GM12878 (cell line): ENCODE measurements around the gene ORAI1. TPM values are rescaled to one million over a fixed set of nuclear protein-coding genes. Genes with fewer than 3 reads are reported as not detected.

Experiments
- ATAC-seq: fragments of 200-7000 bp; cut with Tn5 transposase; 3 replicates; pipeline ENCODE4 v1.9.1; 2020; ENCODE audit warnings: mild to moderate bottlenecking, moderate library complexity
- BruUV-seq: library from RNA; stranded (reverse); fragments of 400-500 nt; replicated peaks from 2 replicates; lab custom pipeline; 2021; lab: Mats Ljungman, UMichigan
- CTCF ChIA-PET: fragments of 300-600 bp; sonication (Branson Sonifier 250); formaldehyde crosslinking; extraction: SDS; loops from one replicate; lab custom pipeline; 2021; ENCODE audit warnings: inconsistent platforms; lab: Yijun Ruan, JAX
- POLR2A ChIA-PET: fragments of 350-600 bp; formaldehyde crosslinking; extraction: SDS; loops from one replicate; lab custom pipeline; 2021; ENCODE audit warnings: inconsistent platforms; lab: Charles Lee
- RAD21 ChIA-PET: fragments of 300-600 bp; sonication (Branson Sonifier 250); formaldehyde crosslinking; loops from one replicate; lab custom pipeline; 2023; ENCODE audit warnings: antibody characterized with exemption; ENCODE audit not compliant: unreplicated experiment; lab: Charles Lee
- SMC1A ChIA-PET: fragments of 300-600 bp; sonication (Branson Sonifier 250); formaldehyde crosslinking; loops from one replicate; lab custom pipeline; 2023; ENCODE audit not compliant: unreplicated experiment, uncharacterized antibody; lab: Charles Lee
- DNase-seq: peaks from one replicate; pipeline ENCODE4 v3.0.0-alpha.2; 2011; ENCODE audit warnings: low read depth, low spot score
- FAIRE-seq: peaks from 3 replicates; lab custom pipeline; 2011; peaks lifted over from hg19 to GRCh38; lab: Jason Lieb, UNC
- H2AFZ ChIP-seq: 2 replicates; pipeline ENCODE4 v1.6.0; 2011; ENCODE audit warnings: low read depth, low read length, control low read depth; ENCODE audit not compliant: control insufficient read depth
- H3K27ac ChIP-seq: 2 replicates; pipeline ENCODE4 v1.5.1; 2011; ENCODE audit warnings: control low read depth; ENCODE audit not compliant: control insufficient read depth, insufficient read depth
- H3K27me3 ChIP-seq, 2 experiments: replicated peaks in 1 of 2; 2 replicates each; pipeline versions ENCODE4 v1.6.0 to v1.6.1; 2011; ENCODE audit warnings: low read length in 1 of 2; ENCODE audit not compliant: control insufficient read depth in 2 of 2, insufficient read depth in 2 of 2
- H3K36me3 ChIP-seq, 2 experiments: 2 replicates each; pipeline ENCODE4 v1.5.1; 2011; ENCODE audit warnings: low read length in 1 of 2; ENCODE audit not compliant: control insufficient read depth in 2 of 2, insufficient read depth in 2 of 2
- H3K4me1 ChIP-seq: 2 replicates; pipeline ENCODE4 v1.6.1; 2011; ENCODE audit warnings: mild to moderate bottlenecking, low read length, moderate library complexity, mixed read lengths; ENCODE audit not compliant: control insufficient read depth, insufficient read depth
- H3K4me2 ChIP-seq: 2 replicates; pipeline ENCODE4 v1.6.0; 2011; ENCODE audit warnings: control low read depth; ENCODE audit not compliant: control insufficient read depth, insufficient read depth
- H3K4me3 ChIP-seq: fragments of 200-600 bp; sonication (generic); 2 replicates; pipeline ENCODE4 v1.5.1; 2016
- H3K79me2 ChIP-seq: 2 replicates; pipeline ENCODE4 v1.6.0; 2011; ENCODE audit warnings: low read length; ENCODE audit not compliant: control insufficient read depth, insufficient read depth
- H3K9ac ChIP-seq: 2 replicates; pipeline ENCODE4 v1.8.0; 2011; ENCODE audit warnings: low read length, control low read depth, mixed read lengths; ENCODE audit not compliant: control insufficient read depth, insufficient read depth
- H3K9me3 ChIP-seq: replicated peaks from 3 replicates; pipeline ENCODE4 v1.5.1; 2011; ENCODE audit warnings: mild to moderate bottlenecking, low read length; ENCODE audit not compliant: control insufficient read depth, insufficient read depth
- H4K20me1 ChIP-seq: 2 replicates; pipeline ENCODE4 v1.6.0; 2011; ENCODE audit not compliant: control insufficient read depth, insufficient read depth
- ATF2 ChIP-seq: IDR thresholded peaks from 2 replicates; pipeline ENCODE4 v1.6.1; 2012; ENCODE audit warnings: low read length, inconsistent platforms
- E2F8 ChIP-seq: fragments of 450-650 bp; IDR thresholded peaks from 2 replicates; pipeline ENCODE4 v1.6.1; 2018; ENCODE audit warnings: mild to moderate bottlenecking, low read depth, moderate library complexity; ENCODE audit not compliant: partially characterized antibody
- EED ChIP-seq: sonication (generic); IDR thresholded peaks from 2 replicates; pipeline ENCODE4 v1.6.1; 2016; ENCODE audit warnings: antibody characterized with exemption, low read depth
- MAX ChIP-seq: IDR thresholded peaks from 2 replicates; pipeline ENCODE4 v1.6.1; 2012; ENCODE audit warnings: low read depth, low read length, improper control_type of control experiment
- PML ChIP-seq: IDR thresholded peaks from 2 replicates; pipeline ENCODE4 v1.6.1; 2012; ENCODE audit warnings: low read length, inconsistent platforms
- SMARCA5 ChIP-seq: fragments of 450-650 bp; IDR thresholded peaks from 2 replicates; pipeline ENCODE4 v1.6.1; 2017; ENCODE audit warnings: mild to moderate bottlenecking
- WGBS: methylation state at CpG from one replicate; pipeline ENCODE4 v1.1.6; 2016; ENCODE audit warnings: low lambda C conversion rate; ENCODE audit not compliant: insufficient replicate concordance, insufficient coverage; ENCODE audit errors: missing lambda C conversion rate; 5-methylcytosine and 5-hydroxymethylcytosine counted together
- in situ Hi-C: fragments of 300-500 bp; cut with MboI; formaldehyde crosslinking; loops from 9 replicates; pipeline ENCODE4 v1.14.3; 2018; ENCODE audit warnings: mixed read lengths
- intact Hi-C: fragments of 100-400 bp; cut with micrococcal nuclease; formaldehyde crosslinking; loops from one replicate; pipeline ENCODE4 v1.14.2; 2022; ENCODE audit not compliant: unreplicated experiment
- polyA plus RNA-seq, 11 experiments: library from polyadenylated mRNA; depleted of rRNA in 4 of 11; unstranded in 6 of 11; stranded (reverse) in 5 of 11; fragments of >200 nt; fragmentation: Nextera tagmentation in 4 of 11; fragmentation: Illumina TruSeq in 1 of 11; extraction: Ambion mirVana in 4 of 11; extraction: Trizol in 1 of 11; gene quantifications; 1 replicate in 1 of 11; 2 replicates in 10 of 11; pipeline versions ENCODE4 v1.2.1 to v1.2.3, GENCODE V29; 2011 to 2016; ENCODE audit warnings: inconsistent platforms in 2 of 11, missing spikeins in 2 of 11, low read depth in 1 of 11
- total RNA-seq, 4 experiments: library from RNA; depleted of rRNA in 3 of 4; stranded (reverse); fragments of >200 nt in 3 of 4; fragmentation: Illumina TruSeq in 1 of 4; extraction: Trizol in 1 of 4; gene quantifications; 2 replicates each; pipeline versions ENCODE4 v1.2.1 to v1.2.3, GENCODE V29; 2013 to 2021

ORAI1 gene
- total and polyA plus RNA-seq, 10 of the 15 experiments (the other 5 are each of a cell fraction or from before 2014, with no cell fraction given), result 5.5 to 33.1 (median 11.8) TPM

- Histone ChIP-seq H2AFZ (no peak overlapping the region), H3K27me3 (no peaks in the 10 kb centered on the region), H3K4me1 (no peaks in the 10 kb centered on the region), H3K36me3 (no peaks in the 10 kb centered on the region), H3K9me3 (no peaks in the 10 kb centered on the region), H3K4me3 (no peak overlapping the region), H3K27ac (no peak overlapping the region), H3K4me2 (no peak overlapping the region), H3K9ac (no peak overlapping the region), H4K20me1 (no peaks in the 10 kb centered on the region), H3K79me2 (no peaks in the 10 kb centered on the region)
- ATAC-seq, result no peak
- WGBS, result 59% methylated on average over 6 of the region's 6 CpGs
- no peak for FAIRE-seq
- in situ Hi-C loops (no loop called here), intact Hi-C loops (no loop called here)
- ChIA-PET CTCF (no interaction called here), RAD21 (interaction anchor here (0.7 kb wide), 1 partner anchor 113 kb away, joined by 3 read pairs; no protein-coding TSS in a partner anchor), SMC1A (no interaction called here), POLR2A (interaction anchor here (0.6 kb wide), 1 partner anchor 62 kb away, joined by 4 read pairs; no protein-coding TSS in a partner anchor)
- DNase-seq, result no peak
- BruUV-seq, result no TSS peak
- TF ChIP-seq SMARCA5 (no peak), EED (no peak), E2F8 (no peak), ATF2 (no peak), PML (no peak), MAX (no peak)
- TF ChIP-seq, all 136 proteins: peak for 0
Measured at GRCh38 chr12:121603581-121603980, 22.7 kb upstream of the ORAI1 start.
